ENCODE results near the gene RPIA.
"Not testable (repeated sequence)": the region's sequence is repeated elsewhere in the genome, so short reads cannot be mapped to it uniquely, and the experiment has no call there.

The RPIA gene

GRCh38 chr2:88691339-88692183 lies at the start of gene RPIA:
Gene RPIA, plus strand, starts transcription at chr2:88691673. Its CDS starts 26 bp downstream, at chr2:88691699.
- DNase-seq, result peak; percentile 100

- no peak for DNase-seq
Measured at GRCh38 chr2:88642278-88642677, 49.2 kb upstream of the RPIA start.

GRCh38 chr2:88645291-88645882 lies 46.1 kb upstream of the RPIA start:
- DNase-seq, result not testable (repeated sequence)

- peak; percentile 41 for DNase-seq
Measured at GRCh38 chr2:88651646-88652045, 39.8 kb upstream of the RPIA start.

GRCh38 chr2:88654714-88655113 lies 36.8 kb upstream of the RPIA start:
- no peak for DNase-seq

- DNase-seq, result no peak
Measured at GRCh38 chr2:88656690-88657089, 34.8 kb upstream of the RPIA start.

- DNase-seq, result no peak
Measured at GRCh38 chr2:88657131-88657530, 34.3 kb upstream of the RPIA start.

- no peak for DNase-seq
Measured at GRCh38 chr2:88658326-88658725, 33.1 kb upstream of the RPIA start.

GRCh38 chr2:88658881-88659537 lies 32.5 kb upstream of the RPIA start:
- peak; percentile 73 for DNase-seq

GRCh38 chr2:88659538-88659915 lies 31.9 kb upstream of the RPIA start:
- peak; percentile 98 for DNase-seq

- DNase-seq, result no peak
Measured at GRCh38 chr2:88660622-88661021, 30.9 kb upstream of the RPIA start.

GRCh38 chr2:88666576-88666975 lies 24.9 kb upstream of the RPIA start:
- DNase-seq, result peak; percentile 79

GRCh38 chr2:88667219-88667618 lies 24.3 kb upstream of the RPIA start:
- peak; percentile 18 for DNase-seq

GRCh38 chr2:88668862-88669261 lies 22.6 kb upstream of the RPIA start:
- DNase-seq, result no peak

GRCh38 chr2:88669482-88670214 lies 21.8 kb upstream of the RPIA start:
- DNase-seq, result peak; percentile 88

- peak; percentile 92 for DNase-seq
Measured at GRCh38 chr2:88671786-88672427, 19.6 kb upstream of the RPIA start.

- no peak for DNase-seq
Measured at GRCh38 chr2:88673363-88673762, 18.1 kb upstream of the RPIA start.

GRCh38 chr2:88680266-88680902 lies 11.1 kb upstream of the RPIA start:
- DNase-seq, result no peak

- DNase-seq, result no peak
Measured at GRCh38 chr2:88680916-88681315, 10.6 kb upstream of the RPIA start.

GRCh38 chr2:88683160-88684021 lies 8.1 kb upstream of the RPIA start:
- peak; percentile 38 for DNase-seq

- no peak for DNase-seq
Measured at GRCh38 chr2:88684519-88684918, 7.0 kb upstream of the RPIA start.

Data from DMS53 (cell line).